ACHN (cell line): ENCODE results near the gene TRMT61B.

Experiments used
- DNase-seq: peaks from one replicate; pipeline ENCODE4 v3.0.0-alpha.2; 2015
- in situ Hi-C: cut with HindIII; loops from 2 replicates; pipeline ENCODE4 v1.10.0; 2017; ENCODE audit warnings: low sequenced_read_pairs, low pct_ligation_motif_present, low pct_unique_long_range_greater_than_20kb

TRMT61B gene

GRCh38 chr2:28871620-28872019 lies 1.5 kb upstream of the TRMT61B start:
- no peak for DNase-seq
- in situ Hi-C loops: no loop called here

- peak; percentile 48 for DNase-seq
- in situ Hi-C loops: no loop called here
Observed at GRCh38 chr2:28869494-28870145, 489 bp downstream of the TRMT61B start.

GRCh38 chr2:28868611-28869010 lies 1.5 kb downstream of the TRMT61B start:
- in situ Hi-C loops: no loop called here
- DNase-seq: no peak

- DNase-seq: no peak
- in situ Hi-C loops: no loop called here
Observed at GRCh38 chr2:28855977-28856376, 14.1 kb downstream of the TRMT61B start.

- DNase-seq: no peak
Observed at GRCh38 chr2:28855193-28855592, 14.9 kb downstream of the TRMT61B start.

GRCh38 chr2:28842042-28842441 lies 28.1 kb downstream of the TRMT61B start:
- in situ Hi-C loops: no loop called here
- no peak for DNase-seq

More at GRCh38 chr2:28855193-28855592, 14.9 kb downstream of the TRMT61B start:
- in situ Hi-C loops: no loop called here

- no peak for DNase-seq
- in situ Hi-C loops: no loop called here
Observed at GRCh38 chr2:28838971-28839370, 31.1 kb downstream of the TRMT61B start.

GRCh38 chr2:28835781-28836180 lies 34.3 kb downstream of the TRMT61B start:
- in situ Hi-C loops: no loop called here
- no peak for DNase-seq

GRCh38 chr2:28833740-28834470 lies 36.2 kb downstream of the TRMT61B start:
- no peak for DNase-seq
- in situ Hi-C loops: no loop called here

GRCh38 chr2:28828382-28828781 lies 41.7 kb downstream of the TRMT61B start:
- in situ Hi-C loops: no loop called here
- no peak for DNase-seq

- no peak for DNase-seq
- in situ Hi-C loops: no loop called here
Observed at GRCh38 chr2:28824870-28825269, 45.2 kb downstream of the TRMT61B start.

GRCh38 chr2:28824207-28824606 lies 45.9 kb downstream of the TRMT61B start:
- DNase-seq: no peak
- in situ Hi-C loops: no loop called here

GRCh38 chr2:28822036-28822435 lies 48.1 kb downstream of the TRMT61B start:
- no peak for DNase-seq
- in situ Hi-C loops: no loop called here

GRCh38 chr2:28821295-28821958 lies 48.7 kb downstream of the TRMT61B start:
- peak; percentile 75 for DNase-seq
- in situ Hi-C loops: no loop called here

GRCh38 chr2:28818053-28818452 lies 52.1 kb downstream of the TRMT61B start:
- in situ Hi-C loops: no loop called here
- no peak for DNase-seq

- in situ Hi-C loops: no loop called here
- peak; percentile 74 for DNase-seq
Observed at GRCh38 chr2:28810384-28811285, 59.5 kb downstream of the TRMT61B start, which contains the start of gene SPDYA. TSS of gene SPDYA (plus strand) at chr2:28810834. CDS start at chr2:28816015, 5,181 bp downstream.

GRCh38 chr2:28809927-28810326 lies 60.2 kb downstream of the TRMT61B start:
- no peak for DNase-seq
- in situ Hi-C loops: no loop called here

GRCh38 chr2:28802975-28803429 lies 67.1 kb downstream of the TRMT61B start:
- in situ Hi-C loops: no loop called here
- DNase-seq: no peak
